ENCODE data around the gene LCTL.

Gene LCTL

GRCh38 chr15:66565741-66566144 lies at the start of gene LCTL:
TSS of gene LCTL (minus strand) at chr15:66565998. CDS start at chr15:66565365, 633 bp downstream.
- DNase-seq (ENCODE audit: low spot score), result peak; percentile 8

- DNase-seq (ENCODE audit: low spot score), result no peak
These were observed 49.4 kb upstream of the LCTL start for GRCh38 chr15:66614951-66615760.

GRCh38 chr15:66614456-66614855 lies 48.7 kb upstream of the LCTL start:
- DNase-seq (ENCODE audit: low spot score), result no peak

DNA sequence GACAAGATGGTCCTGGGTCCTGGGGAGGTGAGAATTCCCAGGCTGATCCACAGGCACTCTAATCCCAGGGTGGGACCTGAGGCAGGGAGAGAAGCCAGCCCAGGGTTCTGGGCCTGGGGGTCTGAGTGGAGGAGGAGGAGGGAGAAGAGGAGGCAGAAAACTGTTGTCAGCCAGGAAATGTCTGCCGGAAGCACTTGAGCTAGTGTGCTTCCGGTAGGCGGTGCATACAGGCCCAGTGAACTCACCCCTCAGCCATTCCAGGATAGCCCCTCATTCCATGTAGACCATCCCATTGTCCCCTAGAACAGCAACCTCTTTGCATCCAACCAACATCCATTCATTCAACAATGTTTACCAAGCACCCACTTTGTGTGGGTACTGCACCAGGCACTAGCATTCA lies 47.9 kb upstream of the LCTL start:
- no peak for DNase-seq (ENCODE audit: low spot score)

DNA sequence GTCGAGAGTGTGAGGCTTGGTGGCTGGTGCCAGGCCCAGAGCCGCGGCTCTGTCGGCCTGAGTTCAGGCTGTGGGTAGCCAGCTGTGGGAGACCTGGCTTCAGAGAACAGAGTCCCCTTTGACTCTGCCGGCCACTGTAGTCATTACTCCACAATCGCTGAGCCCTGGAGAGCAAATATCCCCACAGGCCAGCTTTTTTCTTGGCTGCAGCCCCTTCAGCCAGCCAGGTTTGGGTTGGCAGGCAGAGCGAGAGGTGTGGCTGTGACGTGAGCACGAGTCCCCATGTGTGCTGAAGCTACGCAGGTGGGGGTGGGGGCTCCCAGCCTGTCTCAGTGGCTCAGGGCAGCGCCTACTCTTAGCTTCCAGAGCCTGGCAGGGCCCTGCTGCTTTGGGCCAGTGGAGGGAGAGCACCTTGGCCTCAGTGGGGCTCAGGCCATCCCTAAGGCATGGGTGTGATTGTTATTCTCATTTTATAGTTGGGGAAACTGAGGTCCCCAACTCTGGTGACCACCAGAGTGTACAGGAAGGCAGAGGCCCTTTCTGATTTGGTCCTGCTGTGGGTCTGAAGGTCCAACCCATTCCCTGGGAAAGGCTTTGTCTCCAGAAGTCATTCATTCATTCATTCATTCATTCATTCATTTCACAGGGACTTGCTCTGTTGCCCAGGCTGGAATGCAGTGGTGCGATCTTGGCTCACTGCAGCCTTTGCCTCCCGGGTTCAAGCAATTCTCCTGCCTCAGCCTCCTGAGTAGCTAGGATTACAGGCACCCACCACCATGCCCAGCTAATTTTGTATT lies 45.7 kb upstream of the LCTL start:
- no peak for DNase-seq (ENCODE audit: low spot score)

DNA sequence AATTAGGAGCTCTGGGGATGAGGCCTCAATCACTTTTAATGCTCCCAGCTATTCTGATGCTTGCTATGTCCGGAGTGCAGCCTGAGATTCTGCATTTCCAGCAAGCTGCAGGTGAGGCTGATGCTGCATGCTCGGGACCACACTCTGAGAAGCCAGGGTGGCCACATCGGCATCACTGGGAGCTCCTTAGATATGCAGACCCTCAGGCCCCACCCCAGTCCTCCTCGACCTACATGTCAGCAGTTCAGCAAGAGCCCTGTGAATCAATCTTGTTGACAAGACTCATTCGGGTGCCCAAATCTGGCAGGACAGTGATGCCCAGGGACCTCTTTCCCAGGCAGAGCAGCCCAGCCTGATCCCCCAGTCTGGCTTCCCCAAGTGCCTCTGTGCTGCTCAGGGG lies 44.1 kb upstream of the LCTL start:
- no peak for DNase-seq (ENCODE audit: low spot score)

DNA sequence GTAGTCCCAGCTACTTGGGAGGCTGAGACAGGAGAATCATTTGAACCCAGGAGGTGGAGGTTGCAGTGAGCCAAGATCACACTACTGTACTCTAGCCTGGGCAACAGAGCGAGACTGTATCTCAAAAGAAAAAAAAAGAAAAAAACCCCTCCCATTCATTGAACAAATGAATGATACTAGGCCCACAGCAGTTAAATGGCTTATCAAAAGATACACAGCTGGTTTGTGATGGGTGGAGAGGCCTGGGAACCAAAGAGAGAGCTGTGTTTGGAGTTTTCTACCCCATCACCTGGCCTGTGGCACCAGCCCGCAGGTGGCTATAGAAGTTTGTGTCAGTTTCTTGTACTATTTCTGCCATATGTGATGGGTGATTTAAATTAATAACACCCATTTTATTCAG lies 43.1 kb upstream of the LCTL start:
- DNase-seq (ENCODE audit: low spot score), result no peak

GRCh38 chr15:66608159-66608558 lies 42.4 kb upstream of the LCTL start:
- DNase-seq (ENCODE audit: low spot score), result no peak

- no peak for DNase-seq (ENCODE audit: low spot score)
These were observed 37.7 kb upstream of the LCTL start for GRCh38 chr15:66603301-66604179.

DNA sequence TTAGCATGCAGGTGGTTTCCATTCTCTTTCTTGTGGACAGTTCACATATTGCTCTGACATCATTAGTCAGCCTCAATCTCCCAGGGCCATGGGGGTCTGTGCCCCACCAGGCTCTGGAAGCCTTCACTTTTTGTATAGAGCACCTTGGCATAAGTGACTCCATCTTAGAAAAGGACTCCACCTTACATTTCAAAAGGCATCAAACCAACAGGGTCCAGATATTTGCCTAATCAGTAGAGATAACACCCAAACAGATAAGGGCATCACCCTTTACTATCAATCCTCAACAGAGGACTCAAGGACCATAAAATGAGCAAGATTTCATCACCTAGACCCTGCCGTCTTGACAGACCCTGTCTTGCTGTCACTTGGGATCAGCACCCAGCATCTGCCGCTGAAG lies 35.7 kb upstream of the LCTL start:
- DNase-seq (ENCODE audit: low spot score), result no peak

DNA sequence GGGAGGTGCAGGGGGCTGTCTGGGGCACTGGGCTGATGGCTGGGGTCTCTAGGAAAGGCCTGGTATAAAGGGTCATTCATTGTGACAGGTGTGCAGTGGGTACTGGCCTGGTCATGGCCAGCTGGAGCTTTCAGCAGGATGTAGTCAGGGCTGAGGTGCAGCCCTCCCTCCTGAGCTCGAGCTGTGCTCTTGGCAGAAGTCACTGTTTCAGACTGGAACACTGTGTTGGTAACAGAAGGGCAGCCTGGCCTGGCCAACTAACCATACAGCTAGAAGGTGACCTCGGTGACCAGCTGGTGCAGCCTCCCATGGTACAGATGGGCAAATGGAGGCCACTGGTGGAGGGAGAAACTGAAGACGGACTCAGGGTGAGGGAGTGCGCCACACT lies 34.4 kb upstream of the LCTL start:
- no peak for DNase-seq (ENCODE audit: low spot score)

GRCh38 chr15:66599536-66600239 lies 33.9 kb upstream of the LCTL start:
- no peak for DNase-seq (ENCODE audit: low spot score)

GRCh38 chr15:66598095-66598815 lies 32.5 kb upstream of the LCTL start:
- DNase-seq (ENCODE audit: low spot score), result no peak

DNA sequence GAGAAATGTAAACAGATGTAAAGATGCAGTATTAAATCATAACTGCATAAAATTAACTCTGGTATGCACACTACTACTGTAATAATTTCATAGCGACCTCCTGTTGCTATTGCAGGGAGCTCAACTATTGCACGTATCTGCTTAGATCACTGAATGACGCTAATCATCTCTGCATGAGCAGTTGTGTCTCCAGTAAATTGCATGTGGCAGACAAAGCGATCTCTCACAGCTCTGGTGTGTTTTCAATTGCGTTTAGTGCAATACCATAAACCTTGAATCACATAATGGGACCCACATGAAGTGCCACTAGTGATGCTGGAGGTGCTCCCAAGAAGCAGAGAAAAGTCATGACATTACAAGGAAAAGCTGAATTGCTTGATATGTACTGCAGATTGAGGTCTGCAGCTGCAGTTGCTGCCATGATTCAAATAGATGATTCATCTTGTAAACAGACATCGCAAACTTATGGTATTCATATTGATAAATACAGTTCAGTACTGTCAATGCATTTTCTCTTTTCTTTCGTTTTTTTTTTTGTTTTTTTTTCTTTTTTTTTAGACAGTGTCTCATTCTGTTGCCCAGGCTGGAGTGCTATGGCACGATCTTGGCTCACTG lies 30.2 kb upstream of the LCTL start:
- DNase-seq (ENCODE audit: low spot score), result no peak

DNA sequence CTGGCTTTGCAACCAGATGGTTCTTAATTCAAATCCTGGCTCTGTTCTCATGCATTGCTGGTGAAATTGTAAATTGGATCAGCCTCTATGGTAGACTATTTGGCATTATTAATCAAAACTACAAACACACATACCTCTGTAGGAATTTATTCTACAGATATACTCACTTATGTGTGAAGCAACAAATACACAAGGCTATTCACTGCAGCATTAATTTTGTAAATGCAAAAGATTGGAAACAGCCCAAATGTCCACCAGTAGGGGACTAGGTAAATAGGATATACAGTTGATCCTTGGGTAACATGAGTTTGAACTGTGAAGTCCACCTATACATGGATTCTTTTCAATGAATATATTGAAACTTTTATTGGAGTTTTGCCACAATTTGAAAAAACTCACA lies 29.5 kb upstream of the LCTL start:
- no peak for DNase-seq (ENCODE audit: low spot score)

- DNase-seq (ENCODE audit: low spot score), result no peak
These were observed 29.0 kb upstream of the LCTL start for GRCh38 chr15:66594836-66595235.

- DNase-seq (ENCODE audit: low spot score), result no peak
These were observed 28.5 kb upstream of the LCTL start for GRCh38 chr15:66594344-66594743.

GRCh38 chr15:66593219-66593780 lies 27.5 kb upstream of the LCTL start:
- no peak for DNase-seq (ENCODE audit: low spot score)

DNA sequence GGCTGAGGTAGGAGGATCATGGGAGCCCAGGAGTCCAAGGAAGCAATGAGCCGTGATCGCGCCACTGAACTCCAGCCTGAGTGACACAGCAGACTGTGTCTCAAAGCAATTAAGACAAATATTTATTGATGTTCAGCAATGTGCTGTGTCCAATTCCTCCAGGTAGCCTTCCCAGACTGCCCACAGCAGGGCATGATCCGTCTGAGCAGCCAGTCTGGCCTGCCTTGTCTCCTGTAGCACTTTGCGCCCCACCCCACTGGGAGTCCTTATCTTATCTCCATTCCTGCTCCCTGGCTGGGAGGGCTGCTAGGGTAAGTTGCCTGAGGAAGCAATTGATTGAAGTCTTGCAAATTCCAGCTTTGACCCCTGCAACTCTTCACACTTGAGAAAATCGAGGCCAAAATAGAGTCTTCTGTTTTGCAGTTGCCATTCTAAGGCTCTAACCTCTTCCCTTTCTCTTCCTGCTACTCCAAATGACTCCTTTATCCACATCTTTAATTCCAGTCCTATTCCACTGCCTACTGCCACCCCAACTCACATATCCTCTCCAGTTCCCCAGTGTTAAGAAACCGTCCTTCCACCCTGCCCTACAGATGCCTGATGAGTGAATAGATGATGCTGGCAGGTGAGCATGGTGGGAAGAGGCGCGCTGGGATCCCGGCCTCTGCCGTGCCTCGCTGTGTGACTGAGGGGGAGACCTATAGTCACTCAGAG lies 26.9 kb upstream of the LCTL start:
- no peak for DNase-seq (ENCODE audit: low spot score)
